ENCODE data around the gene PDE3B.

GRCh38 chr11:14642453-14642852 is 1.2 kb upstream of the PDE3B start:
- no peak for TF ChIP-seq POLR2A (IDR thresholded peaks at IDR 0.05; ENCODE audit: low read depth, low read length)
- no peak for TF ChIP-seq POLR2AphosphoS5 (IDR thresholded peaks at IDR 0.05; ENCODE audit: low read depth, low read length)
- no peak for TF ChIP-seq TAF1 (IDR thresholded peaks at IDR 0.05; ENCODE audit: low read depth, low read length)
- TF ChIP-seq POU2F2 (IDR thresholded peaks at IDR 0.05; ENCODE audit: low read depth, low read length), result no peak
- TF ChIP-seq SPI1 (IDR thresholded peaks at IDR 0.05; ENCODE audit: low read depth, low read length), result no peak
- TF ChIP-seq PAX5 (IDR thresholded peaks at IDR 0.05; ENCODE audit: insufficient read depth, low read length, severe bottlenecking), result no peak

Data from GM12891 (cell line).